GM19467 (cell line): Measurements from ENCODE around the gene GAPDH.
"Not testable (repeated sequence)": the region's sequence is repeated elsewhere in the genome, so short reads cannot be mapped to it uniquely, and the experiment has no call there.

Source experiments
- ATAC-seq: cut with Tn5 transposase; IDR thresholded peaks from one replicate; pipeline ENCODE4 v1.9.1; 2021; ENCODE audit warnings: mild to moderate bottlenecking, moderate library complexity; ENCODE audit not compliant: unreplicated experiment

GAPDH gene

DNA sequence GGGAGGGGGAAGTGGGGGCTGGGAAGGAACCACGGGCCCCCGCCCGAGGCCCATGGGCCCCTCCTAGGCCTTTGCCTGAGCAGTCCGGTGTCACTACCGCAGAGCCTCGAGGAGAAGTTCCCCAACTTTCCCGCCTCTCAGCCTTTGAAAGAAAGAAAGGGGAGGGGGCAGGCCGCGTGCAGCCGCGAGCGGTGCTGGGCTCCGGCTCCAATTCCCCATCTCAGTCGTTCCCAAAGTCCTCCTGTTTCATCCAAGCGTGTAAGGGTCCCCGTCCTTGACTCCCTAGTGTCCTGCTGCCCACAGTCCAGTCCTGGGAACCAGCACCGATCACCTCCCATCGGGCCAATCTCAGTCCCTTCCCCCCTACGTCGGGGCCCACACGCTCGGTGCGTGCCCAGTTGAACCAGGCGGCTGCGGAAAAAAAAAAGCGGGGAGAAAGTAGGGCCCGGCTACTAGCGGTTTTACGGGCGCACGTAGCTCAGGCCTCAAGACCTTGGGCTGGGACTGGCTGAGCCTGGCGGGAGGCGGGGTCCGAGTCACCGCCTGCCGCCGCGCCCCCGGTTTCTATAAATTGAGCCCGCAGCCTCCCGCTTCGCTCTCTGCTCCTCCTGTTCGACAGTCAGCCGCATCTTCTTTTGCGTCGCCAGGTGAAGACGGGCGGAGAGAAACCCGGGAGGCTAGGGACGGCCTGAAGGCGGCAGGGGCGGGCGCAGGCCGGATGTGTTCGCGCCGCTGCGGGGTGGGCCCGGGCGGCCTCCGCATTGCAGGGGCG lies at the start of gene GAPDH:
Gene GAPDH, plus strand, starts transcription at position 595 of the 772 bp plus-strand sequence. CDS start 316 bp downstream, outside the sequence.
- ATAC-seq = peak; percentile 59

DNA sequence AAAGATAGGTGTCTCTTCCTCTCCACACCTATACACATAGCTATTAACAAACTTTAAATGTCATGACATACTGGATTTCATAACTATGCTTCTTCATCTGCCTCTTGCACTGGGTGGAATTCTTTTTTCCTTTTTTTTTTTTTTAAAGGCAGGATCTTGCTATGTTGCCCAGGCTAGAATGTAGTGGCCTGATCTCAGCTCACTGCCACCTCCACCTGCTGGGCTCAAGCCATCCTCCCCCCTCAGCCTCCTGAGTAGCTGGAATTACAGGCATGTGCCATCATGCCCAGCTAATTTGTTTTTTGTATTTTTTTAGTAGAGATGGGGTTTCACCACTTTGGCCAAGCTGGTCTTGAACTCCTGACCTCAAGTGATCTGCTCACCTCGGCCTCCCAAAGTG lies 46.1 kb upstream of the GAPDH start:
- no peak for ATAC-seq

DNA sequence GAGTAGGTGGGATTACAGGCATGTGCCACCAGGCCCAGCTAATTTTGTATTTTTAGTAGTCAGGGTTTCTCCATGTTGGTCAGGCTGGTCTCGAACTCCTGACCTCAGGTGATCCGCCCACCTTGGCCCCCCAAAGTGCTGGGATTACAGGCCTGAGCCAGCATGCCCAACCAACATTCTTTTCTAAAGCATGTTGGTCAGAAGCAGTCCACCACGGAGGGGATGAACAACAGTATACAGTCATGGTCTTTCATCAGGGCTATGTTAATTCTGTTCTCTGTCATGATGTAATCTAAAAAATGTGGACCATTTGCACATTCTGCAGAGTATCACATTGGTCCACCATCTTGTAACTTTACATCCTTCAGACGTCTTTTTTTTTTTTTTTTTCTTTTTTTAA lies 44.9 kb upstream of the GAPDH start:
- no peak for ATAC-seq

- ATAC-seq = not testable (repeated sequence)
Observed at GRCh38 chr12:6490673-6491072, 43.6 kb upstream of the GAPDH start.

- ATAC-seq = peak; percentile 60
Observed at GRCh38 chr12:6492838-6493496, 41.4 kb upstream of the GAPDH start, which contains the start of gene MRPL51. Gene MRPL51 (minus strand): TSS chr12:6493262. CDS start chr12:6493136, 126 bp downstream.

GRCh38 chr12:6493497-6494257 lies 40.6 kb upstream of the GAPDH start, which contains the start of gene NCAPD2:
Gene NCAPD2 (plus strand): TSS chr12:6494102. CDS start chr12:6495099, 997 bp downstream.
- peak; percentile 76 for ATAC-seq

DNA sequence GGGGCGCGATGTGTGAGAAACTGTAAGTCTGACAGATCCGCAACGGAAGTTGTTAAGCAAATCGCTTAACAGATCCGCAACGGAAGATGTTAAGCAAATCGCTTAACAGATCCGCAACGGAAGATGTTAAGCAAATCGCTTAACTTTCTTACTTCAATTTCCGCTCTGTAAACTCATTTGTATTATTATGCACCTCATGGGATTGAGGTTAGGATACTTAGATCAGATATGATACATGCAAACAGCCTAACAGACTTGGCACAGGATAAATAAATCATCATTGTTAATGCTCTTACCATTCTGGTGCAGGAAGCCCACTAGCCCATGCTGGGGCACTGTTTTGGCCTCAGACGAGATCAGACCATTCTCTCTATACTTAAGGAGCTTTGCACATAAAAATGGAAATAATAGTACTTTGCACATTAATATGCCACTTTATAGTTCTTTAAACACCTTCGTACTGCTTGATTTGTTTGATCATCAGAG lies 40.0 kb upstream of the GAPDH start:
- ATAC-seq = no peak

GRCh38 chr12:6494968-6495367 lies 39.3 kb upstream of the GAPDH start:
- ATAC-seq = no peak

DNA sequence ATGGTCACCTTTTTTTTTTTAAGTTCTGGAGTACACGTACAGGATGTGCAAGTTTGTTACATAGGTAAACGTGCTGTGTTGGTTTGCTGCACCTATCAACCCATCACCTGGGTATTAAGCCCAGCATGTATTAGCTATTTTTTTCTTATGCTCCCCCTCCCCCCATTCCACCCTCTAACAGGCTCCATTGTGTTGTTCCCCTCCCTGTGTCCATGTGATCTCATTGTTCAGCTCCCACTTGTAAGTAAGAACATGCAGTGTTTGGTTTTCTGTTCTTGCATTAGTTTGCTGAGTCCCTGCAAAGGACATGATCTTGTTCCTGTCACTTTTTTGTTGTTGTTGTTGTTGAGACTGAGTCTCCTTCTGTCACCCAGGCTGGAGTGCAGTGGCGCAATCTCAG lies 37.0 kb upstream of the GAPDH start:
- ATAC-seq = not testable (repeated sequence)

GRCh38 chr12:6500466-6500865 lies 33.9 kb upstream of the GAPDH start:
- no peak for ATAC-seq

DNA sequence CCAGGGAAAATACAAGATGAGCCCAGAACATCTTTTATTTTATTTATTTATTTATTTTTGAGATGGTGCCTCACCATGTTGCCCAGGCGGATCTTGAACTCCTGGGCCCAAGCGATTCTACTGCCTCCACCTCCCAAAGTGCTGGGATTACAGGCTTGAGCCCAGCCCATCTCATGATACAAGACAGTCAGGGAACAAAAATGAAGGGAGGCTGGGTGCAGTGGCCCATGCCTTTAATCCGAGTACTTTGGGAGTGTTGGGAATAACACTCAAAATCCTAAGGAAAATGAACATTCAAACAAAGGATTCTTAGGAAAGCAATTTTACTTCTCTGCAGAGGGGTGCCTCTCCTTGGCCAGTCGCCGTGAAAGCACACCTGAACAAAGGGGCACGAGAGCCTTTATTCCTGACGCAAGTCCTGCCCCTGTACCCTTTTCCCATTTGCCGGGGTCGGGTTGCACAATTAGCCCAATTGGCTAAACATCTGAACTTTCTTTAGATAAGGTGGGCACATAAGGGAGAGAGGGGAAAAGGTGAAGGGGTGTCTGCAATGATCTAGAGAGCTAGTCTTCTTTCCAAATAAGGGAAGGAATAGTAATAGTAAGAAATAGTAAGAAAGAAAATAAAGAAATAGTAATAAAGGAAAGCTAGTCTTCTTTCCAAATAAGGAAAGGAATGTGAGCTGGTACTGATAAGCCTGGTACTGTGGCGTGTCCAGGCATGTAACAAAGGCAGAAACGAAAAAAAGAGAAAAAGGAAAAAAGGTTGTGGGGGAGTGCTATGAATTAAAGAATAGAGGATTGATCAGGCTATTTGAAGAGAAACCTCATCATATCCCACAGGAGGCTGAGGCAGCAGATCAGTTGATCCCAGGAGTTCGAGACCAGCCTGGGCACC lies 27.0 kb upstream of the GAPDH start:
- no peak for ATAC-seq

DNA sequence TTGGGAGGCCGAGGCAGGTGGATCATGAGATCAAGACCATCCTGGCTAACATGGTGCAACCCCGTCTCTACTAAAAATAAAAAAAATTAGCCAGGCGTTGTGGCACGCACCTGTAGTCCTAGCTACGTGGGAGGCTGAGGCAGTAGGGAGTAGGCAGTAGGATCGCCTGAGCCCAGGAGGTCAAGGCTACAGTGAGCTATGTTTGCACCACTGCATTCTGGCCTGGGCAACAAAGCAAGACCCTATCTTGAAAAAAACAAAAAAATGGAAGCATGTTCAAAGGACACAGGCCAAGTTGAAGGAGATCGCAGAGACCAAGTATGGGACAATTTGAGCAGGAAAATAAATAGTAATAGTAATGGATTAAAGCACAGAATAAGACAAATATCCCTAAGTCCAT lies 26.2 kb upstream of the GAPDH start:
- no peak for ATAC-seq

DNA sequence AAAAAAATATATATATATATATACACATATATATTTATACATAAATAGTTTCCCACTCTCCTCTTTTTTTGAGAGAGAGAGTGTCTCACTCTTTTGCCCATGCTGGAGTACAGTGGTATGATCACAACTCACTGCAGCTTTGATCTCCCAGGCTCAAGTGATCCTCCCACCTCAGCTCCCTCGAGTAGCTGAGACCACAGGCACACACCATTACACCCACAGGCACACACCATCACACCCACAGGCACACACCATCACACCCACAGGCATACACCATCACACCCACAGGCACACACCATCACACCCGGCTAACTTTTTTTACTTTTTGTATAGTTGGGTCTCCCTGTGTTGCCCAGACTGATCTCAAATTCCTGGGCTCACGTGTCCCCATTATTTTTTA lies 14.1 kb upstream of the GAPDH start:
- ATAC-seq = no peak

- no peak for ATAC-seq
Observed at GRCh38 chr12:6522193-6522592, 12.1 kb upstream of the GAPDH start.

DNA sequence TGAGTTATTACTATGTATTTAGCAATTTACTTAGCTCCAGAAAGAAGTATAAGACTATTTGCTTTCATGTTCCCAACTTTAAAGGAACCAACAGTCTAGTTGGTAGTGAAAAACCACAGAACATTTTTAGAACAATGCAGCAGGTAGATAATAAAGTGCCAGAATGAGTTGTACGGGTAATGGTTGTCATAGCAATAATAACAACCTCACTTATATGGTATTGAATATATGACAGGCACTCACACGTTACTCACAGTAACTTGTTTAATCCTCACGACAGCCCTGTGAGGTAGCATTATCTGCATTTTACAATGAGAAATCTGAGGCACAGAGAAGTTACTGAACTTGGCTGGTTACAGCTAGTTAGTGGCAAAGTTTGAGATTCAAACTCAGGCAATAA lies 10.6 kb upstream of the GAPDH start:
- ATAC-seq = no peak

GRCh38 chr12:6524648-6525047 lies 9.7 kb upstream of the GAPDH start:
- ATAC-seq = no peak

DNA sequence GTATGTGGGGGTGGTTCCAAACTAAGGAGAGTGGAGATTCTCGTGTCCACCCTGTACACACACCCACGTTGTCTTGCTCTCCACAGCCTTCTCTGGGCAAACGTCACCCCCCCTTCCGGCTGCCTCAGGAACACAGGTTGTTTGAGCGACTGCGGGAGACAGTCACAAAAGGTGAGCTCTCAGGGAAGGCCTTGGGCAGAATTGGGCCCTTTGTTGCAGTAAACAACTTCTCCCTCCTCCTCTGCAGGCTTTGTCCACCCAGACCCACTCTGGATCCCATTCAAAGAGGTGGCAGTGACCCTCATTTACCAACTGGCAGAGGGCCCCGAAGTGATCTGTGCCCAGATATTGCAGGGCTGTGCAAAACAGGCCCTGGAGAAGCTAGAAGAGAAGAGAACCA lies 8.1 kb upstream of the GAPDH start:
- no peak for ATAC-seq

DNA sequence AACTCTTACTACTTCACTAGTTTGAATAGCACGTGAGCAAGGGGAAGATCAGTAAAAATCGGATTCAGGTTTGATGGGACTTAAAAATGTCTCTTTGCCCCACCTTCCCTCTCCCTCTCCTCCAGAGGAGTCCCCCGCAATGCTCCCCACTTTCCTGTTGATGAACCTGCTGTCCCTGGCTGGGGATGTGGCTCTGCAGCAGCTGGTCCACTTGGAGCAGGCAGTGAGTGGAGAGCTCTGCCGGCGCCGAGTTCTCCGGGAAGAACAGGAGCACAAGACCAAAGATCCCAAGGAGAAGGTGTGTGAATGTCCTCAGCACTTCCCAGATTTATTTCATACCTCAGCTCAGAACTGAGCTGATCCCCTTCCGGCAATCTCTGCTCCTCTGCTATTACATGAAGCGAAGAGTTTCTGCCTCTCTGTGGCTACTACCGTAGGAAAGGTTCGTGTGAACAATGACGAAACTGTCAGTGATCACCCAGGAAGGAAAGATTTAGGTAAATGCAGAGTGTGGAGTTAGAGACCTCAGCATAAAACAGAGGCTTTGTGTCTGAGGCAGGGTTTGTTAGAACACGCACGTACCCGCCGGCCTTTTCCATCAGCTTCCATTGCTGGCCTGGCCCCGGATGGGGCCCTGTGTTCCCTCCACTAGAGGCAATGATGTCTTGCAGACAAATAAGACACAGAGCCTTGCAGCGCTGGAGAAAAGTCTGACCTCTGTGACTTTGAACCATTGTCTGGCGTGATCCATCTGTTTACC lies 7.4 kb upstream of the GAPDH start:
- ATAC-seq = no peak

DNA sequence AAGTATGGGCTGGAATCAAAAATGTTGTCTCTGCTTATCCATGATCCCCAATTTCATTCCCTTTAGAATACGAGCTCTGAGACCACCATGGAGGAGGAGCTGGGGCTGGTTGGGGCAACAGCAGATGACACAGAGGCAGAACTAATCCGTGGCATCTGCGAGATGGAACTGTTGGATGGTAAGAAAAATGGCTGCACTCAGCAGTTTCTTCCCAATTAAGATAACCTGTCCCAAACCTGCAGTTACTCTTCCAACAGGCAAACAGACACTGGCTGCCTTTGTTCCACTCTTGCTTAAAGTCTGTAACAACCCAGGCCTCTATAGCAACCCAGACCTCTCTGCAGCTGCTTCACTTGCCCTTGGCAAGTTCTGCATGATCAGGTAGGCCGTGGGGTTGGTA lies 6.6 kb upstream of the GAPDH start:
- ATAC-seq = no peak
